HG03159 (cell line): ENCODE data around the gene GPR17.

Source experiments
- ATAC-seq: cut with Tn5 transposase; IDR thresholded peaks from one replicate; pipeline ENCODE4 v1.9.1; 2021; ENCODE audit warnings: mild to moderate bottlenecking, moderate library complexity; ENCODE audit not compliant: unreplicated experiment

GPR17 gene

GRCh38 chr2:127683056-127683455 is 37.1 kb downstream of the GPR17 start:
- no peak for ATAC-seq

GRCh38 chr2:127683757-127684156 is 37.8 kb downstream of the GPR17 start:
- no peak for ATAC-seq

DNA sequence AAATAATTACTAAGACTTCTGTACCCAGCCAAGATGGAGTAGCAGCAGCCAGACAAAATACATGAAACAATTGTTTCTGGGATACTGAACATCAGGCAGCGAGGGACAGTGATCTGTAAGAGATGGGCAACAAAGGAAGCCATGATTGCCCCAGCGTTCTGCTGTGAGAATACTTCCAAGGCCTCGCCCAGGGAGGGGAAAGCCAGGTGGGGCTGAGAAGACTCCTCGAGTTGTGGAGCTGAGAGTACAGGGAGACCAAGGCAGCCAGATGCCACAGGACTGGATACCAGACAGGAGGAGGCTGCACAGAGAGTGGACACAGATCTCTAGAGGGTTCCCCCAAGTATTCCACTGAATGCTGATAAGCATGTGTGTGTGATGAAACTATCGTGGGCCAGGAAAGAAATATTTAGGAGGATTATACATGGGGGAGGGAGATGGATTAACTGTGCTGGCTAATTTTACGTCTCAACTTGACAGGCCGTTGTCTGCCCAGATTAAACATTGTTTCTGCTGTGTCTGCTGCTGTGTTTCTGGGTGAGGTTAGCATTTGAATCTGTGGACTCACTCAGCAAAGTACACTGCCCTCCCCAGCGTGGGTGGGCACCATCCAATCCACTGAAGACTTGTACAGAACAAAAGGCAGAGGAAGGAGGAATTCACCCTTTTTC is 39.6 kb downstream of the GPR17 start:
- ATAC-seq: no peak

DNA sequence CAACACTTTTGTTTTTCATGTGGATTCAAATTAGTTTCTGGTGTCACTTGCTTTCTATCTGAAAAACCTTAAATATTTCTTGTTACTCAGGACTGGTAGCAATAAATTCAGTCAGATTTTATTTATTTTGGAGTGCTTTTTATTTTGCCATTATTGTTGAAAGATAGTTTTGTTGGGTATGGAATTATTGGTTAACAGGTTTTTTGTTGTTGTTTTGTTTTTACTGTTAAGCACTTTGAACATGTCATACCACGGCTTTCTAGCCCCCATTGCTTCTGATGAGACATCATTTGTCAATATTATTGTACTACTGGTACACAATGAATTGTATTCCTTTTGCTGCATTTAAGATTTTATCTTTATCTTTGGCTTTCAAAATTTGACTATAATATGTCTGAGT is 42.5 kb downstream of the GPR17 start:
- no peak for ATAC-seq

GRCh38 chr2:127690696-127691095 is 44.7 kb downstream of the GPR17 start:
- no peak for ATAC-seq

DNA sequence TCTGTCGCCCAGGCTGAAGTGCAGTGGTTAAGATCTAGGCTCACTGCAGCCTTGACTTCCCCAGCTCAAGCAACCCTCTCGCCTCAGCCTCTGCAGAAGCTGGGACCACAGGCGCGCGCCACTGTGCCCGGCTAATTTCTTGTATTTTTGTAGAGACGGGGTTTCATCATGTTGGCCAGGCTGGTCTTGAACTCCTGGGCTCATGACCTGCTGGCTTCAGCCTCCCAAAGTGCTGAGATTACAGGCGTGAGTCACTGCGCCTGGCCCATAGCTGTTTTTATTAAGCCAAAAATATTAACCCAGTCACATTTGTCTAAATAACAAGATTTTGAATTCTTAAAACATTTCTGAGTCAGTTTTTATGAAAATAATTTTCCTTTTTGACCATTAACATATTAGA is 49.0 kb downstream of the GPR17 start:
- ATAC-seq: no peak

GRCh38 chr2:127695491-127696472 is 49.8 kb downstream of the GPR17 start:
- ATAC-seq: no peak

DNA sequence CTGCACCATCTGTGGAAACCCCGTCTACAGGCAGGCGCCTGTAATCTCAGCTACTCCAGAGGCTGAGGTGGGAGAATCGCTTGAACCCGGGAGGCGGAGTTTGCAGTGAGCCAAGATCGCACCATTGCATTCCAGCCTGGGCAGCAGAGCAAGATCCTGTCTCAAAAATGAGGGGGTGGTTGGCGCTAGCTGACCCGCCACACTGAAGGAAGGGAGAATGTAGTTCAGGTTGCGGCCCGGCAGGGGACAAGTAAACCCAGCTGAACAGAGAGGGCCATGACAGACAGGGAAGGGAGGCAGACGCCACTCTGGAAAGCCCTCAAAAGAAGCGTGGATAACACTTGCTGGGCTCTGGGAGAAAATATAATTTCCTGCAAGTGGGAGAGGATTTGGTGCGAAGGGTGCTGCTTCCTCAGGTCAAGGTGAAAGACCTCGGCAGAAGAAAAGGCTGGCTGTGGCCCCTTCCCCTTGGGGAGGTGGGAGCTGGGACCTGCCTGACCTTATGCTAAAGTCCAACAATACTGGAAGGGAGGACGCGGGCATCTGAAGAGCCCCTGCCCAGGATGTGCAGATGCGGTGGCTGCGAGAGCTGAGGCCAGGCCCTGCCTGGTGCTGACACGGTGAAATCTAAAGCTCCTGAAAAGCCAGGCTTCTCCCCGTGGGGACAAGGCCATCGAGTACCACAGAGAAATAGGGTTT is 51.7 kb downstream of the GPR17 start:
- no peak for ATAC-seq

DNA sequence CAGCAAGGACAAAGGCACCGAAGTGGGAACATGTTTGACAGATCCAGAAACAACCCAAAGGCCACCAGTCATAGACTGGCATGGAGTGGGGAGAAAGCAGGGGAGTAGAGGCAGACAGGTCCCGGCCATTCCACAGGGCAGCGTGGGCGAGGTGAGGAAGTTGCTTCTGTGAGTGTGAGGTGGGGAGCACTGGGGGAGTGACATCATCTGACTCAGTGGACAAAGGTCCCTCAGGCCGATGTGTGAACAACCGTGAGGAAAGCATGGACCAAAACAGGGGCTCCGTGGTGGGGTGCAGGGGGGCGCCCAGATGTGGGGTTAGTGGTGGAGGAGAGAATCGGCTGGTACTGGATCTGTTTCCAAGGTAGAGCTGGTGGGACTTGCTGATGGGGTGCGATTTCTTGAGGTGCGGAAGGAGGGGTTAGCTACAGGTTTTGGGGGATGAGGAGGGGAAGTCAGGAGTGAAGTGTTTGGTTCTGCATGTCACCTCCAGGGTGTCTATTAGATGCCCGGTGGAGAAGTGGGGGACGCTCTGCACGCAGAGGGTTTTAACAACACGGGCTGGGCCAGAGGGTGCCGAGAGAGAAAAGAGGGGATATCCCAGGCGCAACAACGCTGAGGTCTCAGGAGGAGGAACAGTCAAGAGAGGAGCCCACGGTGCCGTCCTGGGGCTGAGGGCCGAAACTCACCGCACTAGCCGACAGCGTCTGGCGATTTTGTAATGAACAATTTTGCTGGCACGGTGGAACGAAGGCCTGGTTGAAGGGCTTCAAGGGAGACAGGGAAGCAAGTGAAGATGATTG is 52.8 kb downstream of the GPR17 start:
- no peak for ATAC-seq

DNA sequence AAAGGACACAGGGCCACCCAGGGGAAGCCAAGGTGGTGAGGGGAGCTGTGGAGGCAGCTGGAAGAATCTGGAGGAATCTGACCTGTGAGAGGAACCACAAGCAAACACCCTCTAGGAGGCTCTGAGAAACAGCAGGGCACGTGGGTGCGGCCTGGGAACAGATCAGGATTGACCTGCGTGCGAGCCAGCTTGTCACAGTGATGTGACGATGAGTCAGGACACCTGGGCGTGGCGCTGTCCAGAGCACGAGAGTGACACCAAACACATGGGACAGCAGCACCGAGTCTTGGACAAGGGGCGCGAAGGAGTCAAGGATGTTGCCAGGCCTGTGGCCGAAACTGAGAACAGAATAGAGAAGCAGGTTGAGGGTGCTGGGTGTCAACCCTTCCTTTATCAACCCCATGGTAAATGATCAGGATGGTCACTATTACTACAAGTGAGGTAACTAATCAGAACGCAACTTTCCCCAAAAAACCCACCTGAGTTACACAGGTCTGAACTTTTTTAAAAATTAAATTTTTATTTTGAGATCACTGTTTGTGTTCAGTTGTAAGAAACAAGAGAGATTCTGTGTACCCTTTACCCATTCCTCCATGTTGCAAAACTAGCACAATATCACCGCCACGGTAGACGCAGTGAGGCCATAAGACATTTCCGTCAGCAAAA is 54.7 kb downstream of the GPR17 start:
- peak; percentile 49 for ATAC-seq

- peak; percentile 70 for ATAC-seq
Measured at GRCh38 chr2:127701193-127701650, 55.3 kb downstream of the GPR17 start, which contains the start of gene SFT2D3. TSS of gene SFT2D3 (plus strand) at chr2:127701497. CDS start at chr2:127701529, 32 bp downstream.

DNA sequence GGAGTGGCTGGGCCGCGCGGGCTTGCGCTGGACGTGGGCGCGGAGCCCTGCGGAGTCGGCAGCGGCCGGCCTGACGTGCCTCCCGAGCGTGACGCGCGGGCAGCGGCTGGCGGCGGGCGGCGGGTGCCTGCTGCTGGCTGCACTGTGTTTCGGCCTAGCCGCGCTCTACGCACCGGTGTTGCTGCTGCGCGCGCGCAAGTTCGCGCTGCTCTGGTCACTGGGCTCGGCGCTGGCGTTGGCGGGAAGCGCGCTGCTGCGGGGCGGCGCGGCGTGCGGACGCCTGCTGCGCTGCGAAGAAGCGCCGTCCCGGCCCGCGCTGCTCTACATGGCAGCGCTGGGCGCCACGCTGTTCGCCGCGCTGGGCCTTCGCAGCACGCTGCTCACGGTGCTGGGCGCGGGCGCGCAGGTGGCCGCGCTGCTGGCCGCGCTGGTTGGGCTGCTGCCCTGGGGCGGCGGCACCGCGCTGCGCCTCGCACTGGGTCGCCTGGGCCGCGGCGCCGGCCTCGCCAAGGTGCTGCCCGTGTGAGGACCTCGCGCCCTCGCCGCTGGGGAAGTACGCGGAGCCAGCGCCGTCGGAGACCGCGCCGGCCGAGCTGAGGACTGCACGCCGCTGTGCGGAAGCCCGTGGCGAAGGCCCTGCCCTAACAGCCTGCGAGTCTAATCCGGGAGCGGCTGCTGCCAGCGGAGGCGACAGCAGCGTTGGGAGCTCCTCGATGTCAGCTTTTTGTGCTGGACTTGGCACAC is 55.9 kb downstream of the GPR17 start:
- ATAC-seq: peak; percentile 60
